22Rv1 (cell line): ENCODE data around the gene ARHGAP31.

Experiments
- ZFX ChIP-seq: fragments of 450-650 bp; IDR thresholded peaks from 2 replicates; pipeline ENCODE4 v1.6.1; 2017; ENCODE audit warnings: antibody characterized with exemption, borderline replicate concordance
- TF ChIP-seq, protein P1 (sequence below): fragments of 450-650 bp; IDR thresholded peaks from 2 replicates; pipeline ENCODE4 v1.5.1; 2017; ENCODE audit warnings: mild to moderate bottlenecking

GRCh38 chr3:119259821-119260220, 34.4 kb upstream of the ARHGAP31 start:
- TF ChIP-seq, protein P1, sequence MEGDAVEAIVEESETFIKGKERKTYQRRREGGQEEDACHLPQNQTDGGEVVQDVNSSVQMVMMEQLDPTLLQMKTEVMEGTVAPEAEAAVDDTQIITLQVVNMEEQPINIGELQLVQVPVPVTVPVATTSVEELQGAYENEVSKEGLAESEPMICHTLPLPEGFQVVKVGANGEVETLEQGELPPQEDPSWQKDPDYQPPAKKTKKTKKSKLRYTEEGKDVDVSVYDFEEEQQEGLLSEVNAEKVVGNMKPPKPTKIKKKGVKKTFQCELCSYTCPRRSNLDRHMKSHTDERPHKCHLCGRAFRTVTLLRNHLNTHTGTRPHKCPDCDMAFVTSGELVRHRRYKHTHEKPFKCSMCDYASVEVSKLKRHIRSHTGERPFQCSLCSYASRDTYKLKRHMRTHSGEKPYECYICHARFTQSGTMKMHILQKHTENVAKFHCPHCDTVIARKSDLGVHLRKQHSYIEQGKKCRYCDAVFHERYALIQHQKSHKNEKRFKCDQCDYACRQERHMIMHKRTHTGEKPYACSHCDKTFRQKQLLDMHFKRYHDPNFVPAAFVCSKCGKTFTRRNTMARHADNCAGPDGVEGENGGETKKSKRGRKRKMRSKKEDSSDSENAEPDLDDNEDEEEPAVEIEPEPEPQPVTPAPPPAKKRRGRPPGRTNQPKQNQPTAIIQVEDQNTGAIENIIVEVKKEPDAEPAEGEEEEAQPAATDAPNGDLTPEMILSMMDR, result no peak
- TF ChIP-seq ZFX, result no peak
